ENCODE results near the gene ATG9B. TPM values are rescaled to one million over a fixed set of nuclear protein-coding genes. Genes with fewer than 3 reads are reported as not detected.

The ATG9B gene
- total RNA-seq, 4 donors from 2014 or later, result not detected

GRCh38 chr7:151057506-151057988 lies 33.3 kb upstream of the ATG9B start, which contains the start of gene CDK5:
TSS of gene CDK5 (minus strand) at chr7:151057897. CDS start at chr7:151057848, 49 bp downstream.
- TF ChIP-seq CTCF (IDR thresholded peaks at IDR 0.05; ENCODE audit: low read depth), result no peak

GRCh38 chr7:151056666-151057505 lies 32.6 kb upstream of the ATG9B start:
- TF ChIP-seq CTCF (IDR thresholded peaks at IDR 0.05; ENCODE audit: low read depth), result no peak

- TF ChIP-seq CTCF (IDR thresholded peaks at IDR 0.05; ENCODE audit: low read depth), result no peak
These were observed 32.0 kb upstream of the ATG9B start for GRCh38 chr7:151056283-151056665.

GRCh38 chr7:151053751-151054150 lies 29.5 kb upstream of the ATG9B start:
- no peak for TF ChIP-seq CTCF (IDR thresholded peaks at IDR 0.05; ENCODE audit: low read depth)

GRCh38 chr7:151053096-151053495 lies 28.8 kb upstream of the ATG9B start:
- no peak for TF ChIP-seq CTCF (IDR thresholded peaks at IDR 0.05; ENCODE audit: low read depth)

- TF ChIP-seq CTCF (IDR thresholded peaks at IDR 0.05; ENCODE audit: low read depth), result no peak
These were observed 26.8 kb upstream of the ATG9B start for GRCh38 chr7:151051108-151051507.

GRCh38 chr7:151048911-151049463 lies 24.7 kb upstream of the ATG9B start:
- TF ChIP-seq CTCF (IDR thresholded peaks at IDR 0.05; ENCODE audit: low read depth), result no peak

Data from subcutaneous adipose tissue (tissue), 4 donors.